Trophoblast cell (in vitro differentiated cells and primary cell): ENCODE results near the gene CHERP.

Source experiments
- DNase-seq, 2 donors: peaks; one replicate each; pipeline ENCODE4 v3.0.0-alpha.2; 2016
- H2AFZ ChIP-seq: 2 replicates; pipeline ENCODE4 v1.6.1; 2013; ENCODE audit warnings: low read length, moderate library complexity, mild to moderate bottlenecking; ENCODE audit not compliant: insufficient read depth, poor library complexity
- H2AK5ac ChIP-seq: 2 replicates; pipeline ENCODE4 v1.6.1; 2013; ENCODE audit warnings: mild to moderate bottlenecking, low read length
- H2BK120ac ChIP-seq: 2 replicates; pipeline ENCODE4 v1.6.1; 2013; ENCODE audit warnings: low read length, mild to moderate bottlenecking, moderate library complexity; ENCODE audit not compliant: insufficient read depth, poor library complexity
- H2BK12ac ChIP-seq: 2 replicates; pipeline ENCODE4 v1.6.1; 2013; ENCODE audit warnings: mild to moderate bottlenecking, low read length, moderate library complexity
- H2BK5ac ChIP-seq: 2 replicates; pipeline ENCODE4 v1.6.1; 2013; ENCODE audit warnings: low read length, low read depth, moderate library complexity, mild to moderate bottlenecking; ENCODE audit not compliant: poor library complexity
- H3K14ac ChIP-seq: 2 replicates; pipeline ENCODE4 v1.6.1; 2013; ENCODE audit warnings: mild to moderate bottlenecking, low read length
- H3K18ac ChIP-seq: 2 replicates; pipeline ENCODE4 v1.6.1; 2013; ENCODE audit warnings: mild to moderate bottlenecking, low read length
- H3K23ac ChIP-seq: 2 replicates; pipeline ENCODE4 v1.6.1; 2013; ENCODE audit warnings: low read length
- H3K27ac ChIP-seq: 2 replicates; pipeline ENCODE4 v1.5.1; 2013; ENCODE audit warnings: low read depth, mild to moderate bottlenecking, inconsistent platforms, low read length, moderate library complexity
- H3K27me3 ChIP-seq: 2 replicates; pipeline ENCODE4 v1.6.1; 2013; ENCODE audit warnings: inconsistent platforms, mild to moderate bottlenecking, low read length, moderate library complexity; ENCODE audit not compliant: insufficient read depth
- H3K36me3 ChIP-seq, 2 experiments: 1 replicate in 1 of 2; 2 replicates in 1 of 2; pipeline ENCODE4 v1.6.1; 2013; ENCODE audit warnings: low read length in 2 of 2, mild to moderate bottlenecking in 2 of 2, moderate library complexity in 1 of 2; ENCODE audit not compliant: insufficient read depth in 2 of 2, control insufficient read depth in 1 of 2
- H3K4ac ChIP-seq: 2 replicates; pipeline ENCODE4 v1.6.1; 2013; ENCODE audit warnings: low read depth, mild to moderate bottlenecking, low read length, moderate library complexity
- H3K4me1 ChIP-seq, 2 experiments: 1 replicate in 1 of 2; 2 replicates in 1 of 2; pipeline ENCODE4 v1.6.1; 2013; ENCODE audit warnings: low read length in 2 of 2, mild to moderate bottlenecking in 2 of 2, moderate library complexity in 1 of 2; ENCODE audit not compliant: insufficient read depth in 2 of 2, control insufficient read depth in 1 of 2
- H3K4me2 ChIP-seq: 2 replicates; pipeline ENCODE4 v1.6.1; 2013; ENCODE audit warnings: inconsistent platforms, mild to moderate bottlenecking, low read length, moderate library complexity
- H3K4me3 ChIP-seq: 2 replicates; pipeline ENCODE4 v1.5.1; 2013; ENCODE audit warnings: mild to moderate bottlenecking, low read depth, low read length, inconsistent platforms
- H3K79me1 ChIP-seq: one replicate; pipeline ENCODE4 v1.6.1; 2013; ENCODE audit warnings: low read length
- H3K79me2 ChIP-seq: 2 replicates; pipeline ENCODE4 v1.6.1; 2013; ENCODE audit warnings: low read length, mild to moderate bottlenecking; ENCODE audit not compliant: control insufficient read depth, insufficient read depth, poor library complexity
- H3K9ac ChIP-seq: 2 replicates; pipeline ENCODE4 v1.6.1; 2013; ENCODE audit warnings: mild to moderate bottlenecking, low read length
- H3K9me3 ChIP-seq: 2 replicates; pipeline ENCODE4 v1.6.1; 2013; ENCODE audit warnings: low read depth, mild to moderate bottlenecking, control low read depth, inconsistent platforms, low read length; ENCODE audit not compliant: insufficient read depth
- H4K12ac ChIP-seq: 2 replicates; pipeline ENCODE4 v1.6.1; 2013; ENCODE audit warnings: low read depth, mild to moderate bottlenecking, low read length, moderate library complexity
- H4K8ac ChIP-seq: 2 replicates; pipeline ENCODE4 v1.6.1; 2013; ENCODE audit warnings: low read depth, mild to moderate bottlenecking, low read length, moderate library complexity
- H4K91ac ChIP-seq: one replicate; pipeline ENCODE4 v1.6.1; 2013; ENCODE audit warnings: low read depth, mild to moderate bottlenecking, low read length, moderate library complexity
- WGBS: extraction: QIAGEN DNeasy Blood & Tissue Kit; methylation state at CpG from one replicate; pipeline ENCODE4 v1.1.7; 2013; ENCODE audit warnings: missing lambda C conversion rate; ENCODE audit not compliant: insufficient read length, insufficient coverage; ENCODE audit errors: extremely low coverage; 5-methylcytosine and 5-hydroxymethylcytosine counted together

Gene CHERP

DNA sequence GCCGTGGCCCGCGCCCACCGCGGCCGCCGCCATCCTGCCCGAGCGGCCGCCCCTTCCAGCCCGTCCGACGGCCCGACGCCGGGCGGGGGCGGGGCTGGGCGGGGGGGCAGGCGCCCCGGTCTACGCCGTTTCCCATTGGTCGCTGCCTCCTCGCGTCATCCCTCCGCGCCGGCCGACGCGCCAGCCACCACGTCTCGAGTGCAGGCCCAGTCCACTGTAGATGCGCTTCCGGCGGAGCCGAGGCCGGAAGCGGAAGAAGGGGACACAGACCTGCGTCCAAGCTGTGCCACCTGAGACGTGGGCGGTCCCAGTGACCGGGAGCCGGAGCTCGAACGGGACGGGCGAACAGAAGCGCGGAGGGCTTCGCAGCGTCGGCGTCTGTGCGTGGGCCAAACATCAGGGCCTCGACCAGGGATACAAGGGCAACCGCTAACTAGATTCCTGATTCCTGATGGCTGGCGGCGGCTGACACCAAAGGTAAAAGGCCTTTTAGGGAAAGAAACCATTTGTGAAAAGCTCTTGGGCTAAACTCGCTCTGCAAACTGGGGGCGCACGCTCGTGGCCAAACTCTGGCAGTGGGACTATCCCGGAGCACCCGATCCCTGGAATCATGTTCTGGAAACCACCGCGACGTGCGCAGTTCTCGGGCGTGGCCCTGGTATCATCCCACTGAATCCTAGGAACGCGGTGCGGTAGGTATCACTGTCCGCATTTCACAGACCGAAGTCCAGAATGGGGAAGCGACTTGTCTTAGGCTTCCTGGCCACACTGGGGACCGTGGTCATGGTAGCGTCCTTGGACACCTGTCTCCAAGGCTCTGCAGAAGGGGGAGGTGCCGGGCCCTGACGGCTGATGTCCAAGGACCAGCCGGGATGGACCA, 30.3 kb upstream of the CHERP start, which contains the start of gene SLC35E1:
Gene SLC35E1 (minus strand): TSS at position 84 of the 880 bp plus-strand sequence. CDS start 51 bp downstream, at position 33.
- DNase-seq, result peak; percentile 98 to 99
- Histone ChIP-seq H3K9me3 (peaks cover 1% of the 10 kb centered on the region), H3K79me2 (peaks cover 17% of the 10 kb centered on the region), H2BK120ac (peak within 1 kb of the TSS; percentile 73), H3K27me3 (no peaks in the 10 kb centered on the region), H3K9ac (peak within 1 kb of the TSS; percentile 99), H2BK5ac (peak within 1 kb of the TSS; percentile 32), H4K91ac (peak within 1 kb of the TSS; percentile 71), H3K4me3 (peak within 1 kb of the TSS; percentile 100), H4K12ac (peak within 1 kb of the TSS; percentile 68), H4K8ac (peak within 1 kb of the TSS; percentile 55), H2AFZ (peak within 1 kb of the TSS; percentile 72), H3K23ac (no peak within 1 kb of the TSS), H3K14ac (peak within 1 kb of the TSS; percentile 65), H2AK5ac (peak within 1 kb of the TSS; percentile 60), H3K4me2 (peak within 1 kb of the TSS; percentile 98), H3K4me1 (peaks cover 18 to 34% of the 10 kb centered on the region in 2 experiments), H3K4ac (peak within 1 kb of the TSS; percentile 62), H2BK12ac (peak within 1 kb of the TSS; percentile 25), H3K36me3 (peaks cover 40 to 45% of the 10 kb centered on the region in 2 experiments), H3K79me1 (peaks cover 12% of the 10 kb centered on the region), H3K27ac (peak within 1 kb of the TSS; percentile 52), H3K18ac (peak within 1 kb of the TSS; percentile 89)
- WGBS, result no CpG with 5 or more reads among the region's 83 CpGs

DNA sequence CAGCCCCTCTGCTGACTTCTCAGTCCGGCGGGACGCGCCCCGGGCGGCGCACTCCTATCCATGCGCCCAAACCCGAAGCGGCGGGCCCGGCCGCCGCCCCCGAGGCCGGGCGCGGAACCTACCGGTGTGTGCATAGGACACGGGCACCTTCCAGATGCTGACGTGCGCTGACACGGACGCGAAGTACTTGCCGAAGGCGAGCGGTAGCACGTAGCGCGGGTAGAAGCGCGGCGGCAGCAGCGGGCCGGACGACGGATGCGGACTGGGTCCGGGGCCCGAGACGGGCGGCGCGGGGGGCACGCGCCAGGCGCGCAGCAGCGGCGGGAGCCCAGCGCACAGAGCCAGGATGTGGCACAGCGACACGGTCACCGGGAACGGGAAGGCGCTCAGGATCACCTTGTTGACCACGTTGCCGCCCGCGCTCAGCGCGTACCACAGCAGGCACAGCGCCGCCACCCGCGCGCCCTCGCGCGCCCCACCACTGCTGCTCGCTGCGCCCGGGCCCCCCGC, 29.6 kb upstream of the CHERP start:
- peak overlapping the region; percentile 60 for H2AK5ac ChIP-seq
- H4K91ac ChIP-seq, result peak overlapping the region; percentile 56
- peak overlapping the region; percentile 4 for H2BK5ac ChIP-seq
- H3K23ac ChIP-seq, result no peak overlapping the region
- peak overlapping the region; percentile 49 for H4K8ac ChIP-seq
- peak overlapping the region; percentile 89 for H3K18ac ChIP-seq
- H3K27ac ChIP-seq, result peak overlapping the region; percentile 13
- H3K4me2 ChIP-seq, result peak overlapping the region; percentile 89
- H2BK12ac ChIP-seq, result peak overlapping the region; percentile 25
- peak overlapping the region; percentile 31 for H4K12ac ChIP-seq
- DNase-seq, result peak in 1 of 2 donors; percentile 44
- H2BK120ac ChIP-seq, result peak overlapping the region; percentile 73
- peaks cover 1% of the 10 kb centered on the region for H3K9me3 ChIP-seq
- peaks cover 39 to 43% of the 10 kb centered on the region in 2 experiments for H3K36me3 ChIP-seq
- H3K27me3 ChIP-seq, result no peaks in the 10 kb centered on the region
- no CpG with 5 or more reads among the region's 75 CpGs for WGBS
- H3K4me1 ChIP-seq, result peaks cover 18 to 34% of the 10 kb centered on the region in 2 experiments
- H3K9ac ChIP-seq, result peak overlapping the region; percentile 99
- H3K79me2 ChIP-seq, result peaks cover 17% of the 10 kb centered on the region
- H3K4ac ChIP-seq, result peak overlapping the region; percentile 48
- peaks cover 12% of the 10 kb centered on the region for H3K79me1 ChIP-seq
- peak overlapping the region; percentile 100 for H3K4me3 ChIP-seq
- H2AFZ ChIP-seq, result peak overlapping the region; percentile 13
- peak overlapping the region; percentile 65 for H3K14ac ChIP-seq

DNA sequence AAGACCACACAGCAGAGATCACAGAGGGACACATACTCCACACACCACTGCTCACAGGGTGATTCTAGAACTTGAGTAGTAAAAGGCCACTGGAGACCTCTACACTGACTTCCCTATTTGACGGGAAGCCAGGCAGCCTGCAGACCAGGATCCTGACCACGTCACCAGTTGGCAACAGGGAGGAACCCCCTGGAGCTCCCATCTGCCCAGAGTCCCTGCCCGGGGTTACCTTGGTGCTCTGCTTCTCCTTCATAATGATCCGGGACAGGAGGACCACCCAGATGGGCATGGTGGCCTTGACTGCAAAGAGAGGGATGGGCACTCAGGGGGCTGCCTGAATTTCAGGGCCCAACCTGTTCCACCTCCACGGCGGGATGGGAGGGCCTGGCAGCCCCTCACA, 29.0 kb upstream of the CHERP start:
- H3K9me3 ChIP-seq, result peaks cover 1% of the 10 kb centered on the region
- H4K91ac ChIP-seq, result peak overlapping the region; percentile 56
- peaks cover 12% of the 10 kb centered on the region for H3K79me1 ChIP-seq
- no peak overlapping the region for H2BK12ac ChIP-seq
- peak overlapping the region; percentile 73 for H2BK120ac ChIP-seq
- peak overlapping the region; percentile 49 for H4K8ac ChIP-seq
- peak overlapping the region; percentile 60 for H2AK5ac ChIP-seq
- peak overlapping the region; percentile 89 for H3K4me2 ChIP-seq
- H3K23ac ChIP-seq, result no peak overlapping the region
- no peak overlapping the region for H3K18ac ChIP-seq
- H3K4ac ChIP-seq, result peak overlapping the region; percentile 48
- no peaks in the 10 kb centered on the region for H3K27me3 ChIP-seq
- WGBS, result no CpG with 5 or more reads among the region's 6 CpGs
- peak overlapping the region; percentile 13 for H2AFZ ChIP-seq
- H2BK5ac ChIP-seq, result peak overlapping the region; percentile 4
- peak overlapping the region; percentile 100 for H3K4me3 ChIP-seq
- no peak overlapping the region for H3K27ac ChIP-seq
- H3K14ac ChIP-seq, result peak overlapping the region; percentile 65
- H3K36me3 ChIP-seq, result peaks cover 37 to 42% of the 10 kb centered on the region in 2 experiments
- peak overlapping the region; percentile 99 for H3K9ac ChIP-seq
- H3K79me2 ChIP-seq, result peaks cover 17% of the 10 kb centered on the region
- DNase-seq, result peak in 1 of 2 donors; percentile 19
- peaks cover 18 to 34% of the 10 kb centered on the region in 2 experiments for H3K4me1 ChIP-seq
- peak overlapping the region; percentile 28 for H4K12ac ChIP-seq

DNA sequence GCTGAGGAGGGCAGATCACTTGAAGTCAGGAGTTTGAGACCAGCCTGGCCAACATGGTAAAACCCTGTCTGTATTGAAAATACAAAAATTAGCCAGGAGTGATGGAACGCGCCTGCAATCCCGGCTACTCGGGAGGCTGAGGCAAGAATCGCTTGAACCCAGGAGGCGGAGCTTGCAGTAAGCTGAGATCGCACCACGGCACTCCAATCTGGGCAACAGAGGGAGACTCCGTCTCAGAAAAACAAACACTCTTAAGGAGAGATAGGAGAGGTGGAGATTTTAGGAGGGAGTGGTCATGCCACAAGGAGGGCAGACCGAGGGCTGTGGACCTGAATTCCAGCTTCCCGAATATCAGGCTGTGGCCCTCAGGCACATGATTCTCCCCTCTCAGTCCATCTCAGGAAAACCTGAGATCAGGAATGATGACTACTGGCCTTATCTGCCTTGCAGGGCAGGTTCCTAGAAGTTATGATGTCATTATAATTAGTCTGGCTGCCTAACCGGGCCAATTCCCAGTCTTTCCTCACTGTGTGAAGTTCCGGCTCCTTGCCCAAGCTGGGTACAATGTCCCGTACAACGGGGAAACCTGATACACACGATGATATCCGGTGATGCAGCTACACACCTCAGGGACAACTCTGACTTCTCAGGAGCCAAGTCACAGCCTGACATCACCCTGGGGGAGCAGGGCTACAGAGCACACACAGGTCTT, 27.5 kb upstream of the CHERP start:
- Histone ChIP-seq H2BK12ac (no peak overlapping the region), H2AK5ac (peak overlapping the region; percentile 36), H3K4me2 (peak overlapping the region; percentile 11), H3K23ac (no peak overlapping the region), H3K4me3 (no peak overlapping the region), H3K4me1 (peaks cover 15 to 30% of the 10 kb centered on the region in 2 experiments), H3K9ac (no peak overlapping the region), H3K27ac (peak overlapping the region; percentile 30), H3K9me3 (peaks cover 1% of the 10 kb centered on the region), H3K14ac (peak overlapping the region; percentile 4), H2AFZ (no peak overlapping the region), H3K79me2 (peaks cover 17% of the 10 kb centered on the region), H3K18ac (no peak overlapping the region), H3K4ac (peak overlapping the region; percentile 12), H4K8ac (no peak overlapping the region), H3K36me3 (peaks cover 38 to 41% of the 10 kb centered on the region in 2 experiments), H3K79me1 (peaks cover 12% of the 10 kb centered on the region), H2BK120ac (peak overlapping the region; percentile 3), H3K27me3 (no peaks in the 10 kb centered on the region), H4K12ac (peak overlapping the region; percentile 35), H2BK5ac (peak overlapping the region; percentile 60), H4K91ac (peak overlapping the region; percentile 49)
- DNase-seq, result peak; percentile 86 to 95
- WGBS, result no CpG with 5 or more reads among the region's 17 CpGs
